Neuronal stem cell (in vitro differentiated cells): ENCODE results near the gene ORAI2.

Experiments
- DNase-seq: peaks from one replicate; pipeline ENCODE4 v3.0.0-alpha.2; 2013; ENCODE audit warnings: low spot score
- H2AFZ ChIP-seq: one replicate; pipeline ENCODE4 v1.6.1; 2013; ENCODE audit warnings: mild to moderate bottlenecking, low read length, inconsistent platforms
- H2AK5ac ChIP-seq: 2 replicates; pipeline ENCODE4 v1.6.1; 2013; ENCODE audit warnings: low read depth, mild to moderate bottlenecking, inconsistent platforms, low read length, moderate library complexity, mixed read lengths
- H2BK120ac ChIP-seq: 2 replicates; pipeline ENCODE4 v1.6.1; 2013; ENCODE audit warnings: low read depth, mild to moderate bottlenecking, inconsistent platforms, low read length, moderate library complexity, mixed read lengths
- H2BK12ac ChIP-seq: one replicate; pipeline ENCODE4 v1.6.1; 2013; ENCODE audit warnings: low read length, inconsistent platforms
- H2BK15ac ChIP-seq: 2 replicates; pipeline ENCODE4 v1.6.1; 2013; ENCODE audit warnings: mild to moderate bottlenecking, low read length, inconsistent platforms, mixed read lengths
- H2BK5ac ChIP-seq: one replicate; pipeline ENCODE4 v1.6.1; 2013; ENCODE audit warnings: inconsistent platforms, mild to moderate bottlenecking, low read length, moderate library complexity
- H3K14ac ChIP-seq: one replicate; pipeline ENCODE4 v1.6.1; 2013; ENCODE audit warnings: low read length, inconsistent platforms
- H3K18ac ChIP-seq: 2 replicates; pipeline ENCODE4 v1.6.1; 2013; ENCODE audit warnings: low read length, inconsistent platforms
- H3K23ac ChIP-seq: 2 replicates; pipeline ENCODE4 v1.6.1; 2013; ENCODE audit warnings: low read depth, mild to moderate bottlenecking, mixed read lengths, low read length, inconsistent platforms; ENCODE audit not compliant: poor library complexity
- H3K27ac ChIP-seq: replicated peaks from 3 replicates; pipeline ENCODE4 v1.5.1; 2013; ENCODE audit warnings: low read length, inconsistent platforms
- H3K27me3 ChIP-seq, 3 experiments: 2 replicates each; pipeline ENCODE4 v1.6.1; 2013; ENCODE audit warnings: low read length in 3 of 3, mild to moderate bottlenecking in 2 of 3, inconsistent platforms in 1 of 3, low read depth in 1 of 3, mixed read lengths in 1 of 3, moderate library complexity in 1 of 3; ENCODE audit not compliant: control insufficient read depth in 3 of 3, insufficient read depth in 3 of 3
- H3K36me3 ChIP-seq, 2 donors: replicated peaks in 1 of 2; 2 replicates each; pipeline ENCODE4 v1.6.1; 2013; ENCODE audit warnings: low read length in 2 of 2; ENCODE audit not compliant: control insufficient read depth in 2 of 2, insufficient read depth in 2 of 2
- H3K4ac ChIP-seq: 2 replicates; pipeline ENCODE4 v1.6.1; 2013; ENCODE audit warnings: inconsistent platforms, mild to moderate bottlenecking, low read length, moderate library complexity
- H3K4me1 ChIP-seq, 2 donors: 1 replicate in 1 of 2; 2 replicates in 1 of 2; pipeline ENCODE4 v1.6.1; 2013; ENCODE audit warnings: low read length in 2 of 2, low read depth in 1 of 2; ENCODE audit not compliant: control insufficient read depth in 2 of 2, insufficient read depth in 1 of 2
- H3K4me2 ChIP-seq: one replicate; pipeline ENCODE4 v1.6.1; 2013; ENCODE audit warnings: mild to moderate bottlenecking, low read length, inconsistent platforms; ENCODE audit not compliant: insufficient read depth, poor library complexity, severe bottlenecking
- H3K4me3 ChIP-seq, 2 donors: 2 replicates each; pipeline ENCODE4 v1.5.1; 2013; ENCODE audit warnings: low read length in 2 of 2, mild to moderate bottlenecking in 2 of 2, inconsistent platforms in 1 of 2, moderate library complexity in 1 of 2
- H3K79me1 ChIP-seq: one replicate; pipeline ENCODE4 v1.6.1; 2013; ENCODE audit warnings: low read depth, mild to moderate bottlenecking, inconsistent platforms, low read length, moderate library complexity
- H3K9ac ChIP-seq: one replicate; pipeline ENCODE4 v1.6.1; 2013; ENCODE audit warnings: mild to moderate bottlenecking, low read depth, low read length, inconsistent platforms; ENCODE audit not compliant: poor library complexity
- H3K9me3 ChIP-seq, 2 donors: replicated peaks in 1 of 2; 2 replicates each; pipeline versions ENCODE3 to v1.6.1; 2013; ENCODE audit warnings: low read length in 2 of 2, mild to moderate bottlenecking in 2 of 2, inconsistent platforms in 1 of 2, low read depth in 1 of 2, mixed read lengths in 1 of 2, moderate library complexity in 1 of 2; ENCODE audit not compliant: control insufficient read depth in 2 of 2, insufficient read depth in 1 of 2
- H4K8ac ChIP-seq: one replicate; pipeline ENCODE4 v1.6.1; 2013; ENCODE audit warnings: low read depth, mild to moderate bottlenecking, inconsistent platforms, low read length, moderate library complexity
- H4K91ac ChIP-seq: one replicate; pipeline ENCODE4 v1.6.1; 2013; ENCODE audit warnings: low read length, low read depth, mild to moderate bottlenecking, inconsistent platforms; ENCODE audit not compliant: poor library complexity
- WGBS, 2 donors: extraction: QIAGEN DNeasy Blood & Tissue Kit; methylation state at CpG; one replicate each; pipeline ENCODE4 v1.1.7; 2013; ENCODE audit warnings: missing lambda C conversion rate in 2 of 2, mixed read lengths in 1 of 2; ENCODE audit not compliant: insufficient read length in 2 of 2, insufficient replicate concordance in 1 of 2; ENCODE audit errors: extremely low coverage in 2 of 2; 5-methylcytosine and 5-hydroxymethylcytosine counted together

The ORAI2 gene

GRCh38 chr7:102392330-102392729 lies 41.0 kb upstream of the ORAI2 start:
- no CpG with 5 or more reads among the region's 1 CpG for WGBS, 2 donors
- Histone ChIP-seq H3K4ac (no peak overlapping the region), H3K4me1 (peaks cover 5% of the 10 kb centered on the region in 2 donors), H3K4me3 (no peak overlapping the region), H3K27me3 (no peaks in the 10 kb centered on the region), H3K36me3 (peaks cover 11 to 46% of the 10 kb centered on the region in 2 donors), H2BK5ac (no peak overlapping the region), H3K9me3 (no peaks in the 10 kb centered on the region), H3K18ac (no peak overlapping the region), H3K9ac (no peak overlapping the region), H3K14ac (no peak overlapping the region), H3K79me1 (peaks cover 4% of the 10 kb centered on the region), H2AK5ac (no peak overlapping the region), H2AFZ (no peak overlapping the region), H3K4me2 (no peak overlapping the region), H4K8ac (no peak overlapping the region), H3K23ac (no peak overlapping the region), H2BK12ac (no peak overlapping the region), H3K27ac (no peak overlapping the region), H2BK120ac (no peak overlapping the region), H2BK15ac (no peak overlapping the region), H4K91ac (no peak overlapping the region)
- no peak for DNase-seq

DNA sequence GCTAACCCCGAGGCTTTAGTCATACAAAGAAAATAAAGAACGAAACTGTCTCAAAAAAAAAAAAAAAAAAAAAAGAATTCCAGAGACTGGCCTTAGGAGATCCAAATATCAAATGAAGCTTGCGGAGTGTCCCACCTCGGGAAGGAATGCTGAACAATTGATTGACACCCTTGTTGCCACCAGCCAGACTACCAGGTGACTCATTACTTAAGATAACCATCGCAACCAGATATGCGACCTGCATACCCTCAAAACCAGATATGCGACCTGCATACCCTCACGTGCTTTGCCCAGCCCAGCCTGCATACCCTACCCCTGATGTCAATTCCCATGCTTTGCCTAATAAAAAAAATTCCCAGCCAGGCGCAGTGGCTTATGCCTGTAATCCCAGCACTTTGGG lies 39.9 kb upstream of the ORAI2 start:
- Histone ChIP-seq H4K8ac (no peak overlapping the region), H3K27ac (no peak overlapping the region), H3K36me3 (peaks cover 11 to 47% of the 10 kb centered on the region in 2 donors)

DNA sequence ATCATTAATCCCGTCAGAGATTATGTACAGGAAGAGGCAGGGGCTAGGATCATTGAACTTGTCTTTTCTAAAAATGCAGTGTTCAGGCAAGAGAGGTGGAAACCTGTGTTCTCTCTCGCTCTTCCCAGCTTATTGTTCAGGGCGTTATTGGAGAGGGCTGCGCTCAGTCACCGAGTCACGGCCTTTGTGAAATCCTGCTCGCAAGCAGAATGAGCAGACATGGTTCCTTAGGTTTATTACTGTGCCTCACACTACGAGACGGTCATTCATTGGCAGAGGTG lies 37.8 kb upstream of the ORAI2 start:
- peaks cover 4% of the 10 kb centered on the region for H3K79me1 ChIP-seq
- H2BK12ac ChIP-seq: no peak overlapping the region
- no peak overlapping the region for H3K23ac ChIP-seq
- peak overlapping the region; percentile 81 for H3K9ac ChIP-seq
- WGBS, 2 donors: no CpG with 5 or more reads among the region's 9 CpGs
- H2BK5ac ChIP-seq: no peak overlapping the region
- H2AFZ ChIP-seq: peak overlapping the region; percentile 87
- peak overlapping the region; percentile 66 for H3K4me2 ChIP-seq
- no peak overlapping the region for H3K4ac ChIP-seq
- H4K91ac ChIP-seq: no peak overlapping the region
- H3K4me1 ChIP-seq: peaks cover 5% of the 10 kb centered on the region in 2 donors
- no peak for DNase-seq
- peaks cover 15 to 62% of the 10 kb centered on the region in 2 donors for H3K36me3 ChIP-seq
- peak overlapping the region; percentile 93 for H3K27ac ChIP-seq
- H2AK5ac ChIP-seq: no peak overlapping the region
- H3K18ac ChIP-seq: peak overlapping the region; percentile 76
- H4K8ac ChIP-seq: no peak overlapping the region
- no peaks in the 10 kb centered on the region for H3K9me3 ChIP-seq
- no peak overlapping the region for H2BK120ac ChIP-seq
- H2BK15ac ChIP-seq: no peak overlapping the region
- H3K14ac ChIP-seq: no peak overlapping the region
- peak overlapping the region; percentile 62 to 77 for H3K4me3 ChIP-seq
- H3K27me3 ChIP-seq: no peaks in the 10 kb centered on the region

More for the DNA sequence above, 39.9 kb upstream of the ORAI2 start:
- H2BK15ac ChIP-seq: no peak overlapping the region
- no peak overlapping the region for H3K9ac ChIP-seq
- no peak overlapping the region for H2AK5ac ChIP-seq
- no peak overlapping the region for H4K91ac ChIP-seq
- no peak overlapping the region for H2BK5ac ChIP-seq
- H3K4me3 ChIP-seq: no peak overlapping the region
- H3K4me2 ChIP-seq: no peak overlapping the region
- peaks cover 4% of the 10 kb centered on the region for H3K79me1 ChIP-seq
- H3K9me3 ChIP-seq: no peaks in the 10 kb centered on the region
- no peaks in the 10 kb centered on the region for H3K27me3 ChIP-seq
- WGBS, 2 donors: no CpG with 5 or more reads among the region's 9 CpGs
- no peak overlapping the region for H3K23ac ChIP-seq
- DNase-seq: no peak
- H3K4ac ChIP-seq: no peak overlapping the region
- no peak overlapping the region for H3K14ac ChIP-seq
- H3K18ac ChIP-seq: no peak overlapping the region
- no peak overlapping the region for H2AFZ ChIP-seq
- peaks cover 5% of the 10 kb centered on the region in 2 donors for H3K4me1 ChIP-seq
- H2BK12ac ChIP-seq: no peak overlapping the region
- H2BK120ac ChIP-seq: no peak overlapping the region

DNA sequence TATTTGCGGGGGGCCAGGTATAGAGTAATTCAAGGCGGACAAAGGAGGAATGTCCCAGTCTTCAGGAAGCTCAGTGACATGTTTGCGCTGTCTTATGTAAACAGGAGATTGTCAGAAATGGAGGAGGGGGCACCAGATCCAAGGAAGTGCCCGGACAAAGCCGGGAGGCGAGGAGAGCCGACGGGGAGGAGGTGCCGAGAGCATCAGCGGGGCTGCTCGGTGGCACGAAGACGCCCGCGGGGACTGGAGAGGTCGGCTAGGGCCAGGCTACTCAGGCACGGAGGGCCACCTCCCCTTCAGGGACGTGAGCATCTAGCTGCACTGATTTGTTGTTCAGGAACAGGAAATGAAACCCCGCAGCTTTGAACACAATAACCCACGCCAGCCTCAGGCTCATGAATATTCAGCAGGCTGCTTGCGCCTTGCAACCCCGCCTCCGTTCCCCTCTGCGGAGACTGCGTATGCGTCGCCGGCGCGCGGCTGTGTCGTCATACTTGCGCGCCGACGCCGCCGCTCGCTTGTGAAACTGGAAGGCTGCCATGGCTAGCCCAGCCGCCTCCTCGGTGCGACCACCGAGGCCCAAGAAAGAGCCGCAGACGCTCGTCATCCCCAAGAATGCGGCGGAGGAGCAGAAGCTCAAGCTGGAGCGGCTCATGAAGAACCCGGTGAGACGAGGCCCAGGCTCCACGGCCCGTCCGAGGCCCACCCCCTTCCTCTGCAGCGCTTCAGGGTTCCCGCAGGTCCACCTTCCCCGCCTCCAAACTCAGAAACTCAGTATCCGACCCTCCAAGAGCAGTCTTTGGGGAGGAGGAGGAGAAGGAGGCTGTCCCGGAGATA lies 37.3 kb upstream of the ORAI2 start, which contains the start of gene PRKRIP1:
PRKRIP1 (plus strand) TSS at position 491 of the 837 bp plus-strand sequence; CDS start at position 540, 49 bp downstream.
- H3K14ac ChIP-seq: no peak within 1 kb of the TSS
- peak within 1 kb of the TSS; percentile 20 for H3K4ac ChIP-seq
- H3K27me3 ChIP-seq: no peaks in the 10 kb centered on the region
- no peak within 1 kb of the TSS for H2BK120ac ChIP-seq
- H3K27ac ChIP-seq: peak within 1 kb of the TSS; percentile 93
- peak within 1 kb of the TSS; percentile 87 for H2AFZ ChIP-seq
- H2BK15ac ChIP-seq: no peak within 1 kb of the TSS
- peak; percentile 95 for DNase-seq
- H3K79me1 ChIP-seq: peaks cover 4% of the 10 kb centered on the region
- peak within 1 kb of the TSS; percentile 83 for H3K23ac ChIP-seq
- H2BK5ac ChIP-seq: peak within 1 kb of the TSS; percentile 8
- H2BK12ac ChIP-seq: no peak within 1 kb of the TSS
- peaks cover 5% of the 10 kb centered on the region in 2 donors for H3K4me1 ChIP-seq
- H4K8ac ChIP-seq: no peak within 1 kb of the TSS
- H3K9me3 ChIP-seq: no peaks in the 10 kb centered on the region
- no peak within 1 kb of the TSS for H4K91ac ChIP-seq
- WGBS, 2 donors: no CpG with 5 or more reads among the region's 59 CpGs
- peaks cover 12 to 63% of the 10 kb centered on the region in 2 donors for H3K36me3 ChIP-seq
- H3K18ac ChIP-seq: peak within 1 kb of the TSS; percentile 82
- peak within 1 kb of the TSS; percentile 79 for H3K4me2 ChIP-seq
- H3K4me3 ChIP-seq: peak within 1 kb of the TSS; percentile 62 to 90
- no peak within 1 kb of the TSS for H2AK5ac ChIP-seq
- H3K9ac ChIP-seq: peak within 1 kb of the TSS; percentile 88
